NCI-H2171 (cell line): ENCODE results near the gene KCTD11.
"Not testable (repeated sequence)": the region's sequence is repeated elsewhere in the genome, so short reads cannot be mapped to it uniquely, and the experiment has no call there.

Source experiments
- DNase-seq: peaks from one replicate; lab custom pipeline; 2025; lab: John Stamatoyannopoulos, UW

Gene KCTD11

GRCh38 chr17:7343250-7343649 lies 8.7 kb upstream of the KCTD11 start:
- DNase-seq, result no peak

- DNase-seq, result no peak
Observed at GRCh38 chr17:7346761-7347614, 5.0 kb upstream of the KCTD11 start.

GRCh38 chr17:7347630-7348477 lies 4.1 kb upstream of the KCTD11 start:
- no peak for DNase-seq

- no peak for DNase-seq
Observed at GRCh38 chr17:7348478-7349242, 3.3 kb upstream of the KCTD11 start.

GRCh38 chr17:7352503-7352889 lies 534 bp downstream of the KCTD11 start:
- DNase-seq, result no peak

GRCh38 chr17:7352910-7353635 lies 1.1 kb downstream of the KCTD11 start:
- DNase-seq, result no peak

- DNase-seq, result no peak
Observed at GRCh38 chr17:7354262-7354843, 2.4 kb downstream of the KCTD11 start.

- no peak for DNase-seq
Observed at GRCh38 chr17:7355053-7355452, 3.1 kb downstream of the KCTD11 start, which contains the start of gene TMEM95. Gene TMEM95, plus strand, starts transcription at chr17:7355156. Its CDS starts 49 bp downstream, at chr17:7355205.

GRCh38 chr17:7355573-7355972 lies 3.6 kb downstream of the KCTD11 start:
- DNase-seq, result no peak

- DNase-seq, result no peak
Observed at GRCh38 chr17:7356072-7356549, 4.1 kb downstream of the KCTD11 start.

- DNase-seq, result no peak
Observed at GRCh38 chr17:7356756-7357155, 4.8 kb downstream of the KCTD11 start.

GRCh38 chr17:7357381-7357780 lies 5.4 kb downstream of the KCTD11 start:
- DNase-seq, result no peak

GRCh38 chr17:7361906-7362305 lies 9.9 kb downstream of the KCTD11 start:
- DNase-seq, result no peak

- DNase-seq, result no peak
Observed at GRCh38 chr17:7363311-7363710, 11.3 kb downstream of the KCTD11 start.

GRCh38 chr17:7365963-7366362 lies 14.0 kb downstream of the KCTD11 start:
- not testable (repeated sequence) for DNase-seq

- no peak for DNase-seq
Observed at GRCh38 chr17:7367083-7367482, 15.1 kb downstream of the KCTD11 start.

- DNase-seq, result no peak
Observed at GRCh38 chr17:7367918-7368598, 16.1 kb downstream of the KCTD11 start.

- DNase-seq, result not testable (repeated sequence)
Observed at GRCh38 chr17:7368599-7368994, 16.6 kb downstream of the KCTD11 start.

GRCh38 chr17:7369825-7370224 lies 17.9 kb downstream of the KCTD11 start:
- no peak for DNase-seq

GRCh38 chr17:7370853-7371252 lies 18.9 kb downstream of the KCTD11 start:
- no peak for DNase-seq
